Measurements from ENCODE around the gene SLC19A1.

Gene SLC19A1

GRCh38 chr21:45491056-45491455, 51.2 kb downstream of the SLC19A1 start:
- no peak for DNase-seq (ENCODE audit: low spot score)

- no peak for DNase-seq (ENCODE audit: low spot score)
Observed at GRCh38 chr21:45490049-45490731, 52.0 kb downstream of the SLC19A1 start.

DNA sequence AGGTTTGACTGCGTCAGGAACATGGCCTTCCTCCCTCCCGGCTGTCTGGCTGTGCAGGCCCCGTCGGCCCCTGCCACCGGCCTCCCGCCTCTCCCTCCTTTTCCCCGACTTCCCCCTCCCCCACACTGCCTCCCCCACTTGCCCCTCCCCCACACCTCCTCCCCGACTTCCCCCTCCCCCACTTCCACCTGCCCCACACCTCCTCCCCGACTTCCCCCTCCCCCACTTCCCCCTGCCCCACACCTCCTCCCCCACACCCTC, 52.6 kb downstream of the SLC19A1 start:
- DNase-seq (ENCODE audit: low spot score) = no peak

GRCh38 chr21:45488931-45489721, 53.1 kb downstream of the SLC19A1 start:
- DNase-seq (ENCODE audit: low spot score) = no peak

GRCh38 chr21:45487891-45488600, 54.2 kb downstream of the SLC19A1 start:
- DNase-seq (ENCODE audit: low spot score) = no peak

- no peak for DNase-seq (ENCODE audit: low spot score)
Observed at GRCh38 chr21:45487161-45487806, 55.0 kb downstream of the SLC19A1 start.

GRCh38 chr21:45486443-45487160, 55.6 kb downstream of the SLC19A1 start:
- DNase-seq (ENCODE audit: low spot score) = no peak

- no peak for DNase-seq (ENCODE audit: low spot score)
Observed at GRCh38 chr21:45485686-45486442, 56.4 kb downstream of the SLC19A1 start.

- no peak for DNase-seq (ENCODE audit: low spot score)
Observed at GRCh38 chr21:45484318-45484717, 57.9 kb downstream of the SLC19A1 start.

GRCh38 chr21:45482899-45483821, 59.1 kb downstream of the SLC19A1 start:
- DNase-seq (ENCODE audit: low spot score) = no peak

DNA sequence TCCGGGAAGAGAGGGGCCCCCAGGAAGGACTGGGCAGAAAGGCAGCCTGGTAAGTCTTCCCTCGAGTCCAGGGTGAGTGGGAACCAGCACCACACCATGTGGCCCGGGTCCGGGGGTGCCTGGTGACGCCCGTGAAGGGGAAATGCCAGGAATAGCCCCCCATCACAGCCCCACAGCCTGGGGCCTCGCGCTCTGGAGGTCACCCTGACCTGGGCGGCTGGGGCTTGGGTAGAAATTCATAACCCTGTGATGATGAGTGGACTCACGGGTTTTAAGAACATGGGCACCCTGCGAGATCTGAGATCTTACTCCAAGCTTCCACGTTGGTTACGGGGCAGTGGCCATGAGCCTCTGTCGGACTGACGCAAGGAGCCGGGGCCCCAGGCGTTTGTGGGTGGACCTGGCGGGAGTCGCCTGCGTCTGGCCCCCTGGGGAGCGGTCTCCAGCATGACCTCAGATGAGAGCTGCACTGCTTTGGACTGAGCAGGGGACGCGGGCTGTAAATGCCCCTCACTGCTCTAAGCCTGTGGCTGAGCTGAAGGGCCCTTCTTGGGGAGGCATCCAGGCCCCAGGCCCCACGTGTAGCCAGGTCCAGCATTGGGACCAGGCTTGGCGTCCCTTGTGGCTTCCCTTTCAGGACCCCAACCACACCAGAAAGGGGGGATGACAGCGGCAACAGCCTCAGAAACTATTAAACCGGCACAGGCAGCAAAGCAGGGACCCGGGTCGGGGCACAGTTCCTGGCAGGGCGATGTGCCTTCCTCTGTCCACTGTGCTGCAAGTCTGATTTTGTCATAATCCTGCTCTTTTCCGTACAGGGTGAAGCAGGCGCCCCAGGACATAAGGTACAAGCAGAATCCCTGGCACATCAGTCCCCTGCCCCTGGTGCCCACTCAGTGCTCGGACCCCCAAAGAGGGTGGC, 60.0 kb downstream of the SLC19A1 start:
- no peak for DNase-seq (ENCODE audit: low spot score)

GRCh38 chr21:45481566-45481965, 60.7 kb downstream of the SLC19A1 start:
- no peak for DNase-seq (ENCODE audit: low spot score)

- DNase-seq (ENCODE audit: low spot score) = no peak
Observed at GRCh38 chr21:45480701-45481500, 61.3 kb downstream of the SLC19A1 start.

GRCh38 chr21:45479691-45480675, 62.3 kb downstream of the SLC19A1 start:
- no peak for DNase-seq (ENCODE audit: low spot score)

DNA sequence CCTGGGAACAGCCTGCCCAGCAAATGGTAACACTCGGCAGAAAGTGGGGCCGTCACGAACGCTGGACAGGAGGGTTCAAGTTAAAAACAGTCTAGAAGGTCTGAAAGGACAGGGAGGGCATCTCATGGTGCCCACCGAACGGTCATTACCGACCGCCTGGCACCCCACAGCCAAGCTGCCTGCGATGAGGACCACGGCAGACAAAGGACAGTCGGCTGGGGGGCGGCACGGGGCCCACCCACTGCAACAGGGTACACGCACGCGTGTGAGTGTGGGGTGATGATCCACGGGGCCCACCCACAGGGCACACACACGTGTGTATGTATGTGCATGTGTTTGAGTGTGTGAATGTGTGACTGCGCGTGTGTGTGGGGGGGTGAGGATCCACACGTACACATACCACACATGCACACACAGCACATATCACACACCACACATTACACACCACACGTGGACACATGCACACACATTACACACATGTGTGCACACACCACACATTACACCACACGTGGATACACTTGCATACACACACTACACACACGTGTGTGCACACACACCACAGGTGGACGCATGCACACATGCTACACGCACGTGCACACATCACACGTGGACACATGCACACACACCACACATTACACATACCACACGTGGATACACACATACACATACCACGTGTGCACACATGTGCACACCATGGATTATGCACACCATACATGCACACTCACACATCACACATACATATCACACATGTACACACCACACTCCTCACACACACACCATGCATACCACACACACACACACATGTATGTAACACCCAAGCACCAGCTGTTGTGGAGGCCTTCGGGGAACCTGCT, 63.2 kb downstream of the SLC19A1 start:
- no peak for DNase-seq (ENCODE audit: low spot score)
